ENCODE data around the gene RBMS3.

DNA sequence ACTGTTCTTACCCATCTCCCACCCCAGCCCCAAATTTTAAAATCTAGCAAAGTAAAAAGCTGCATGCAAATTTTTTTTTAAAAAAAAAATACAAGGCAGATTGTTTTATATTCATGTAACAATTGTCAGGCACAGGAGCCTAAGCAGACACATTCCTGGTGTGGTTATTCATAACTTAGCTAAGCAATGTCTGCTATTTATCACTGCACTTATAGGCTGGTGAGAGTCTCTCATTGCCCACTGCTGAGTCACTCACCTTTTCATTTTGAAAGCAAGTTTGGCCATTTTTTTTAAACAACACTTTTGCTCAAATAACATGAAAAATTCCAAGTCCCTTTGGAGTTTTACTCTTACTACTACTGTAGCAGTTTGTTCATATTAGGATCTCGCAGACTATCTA is 413.9 kb downstream of the RBMS3 start:
- TF ChIP-seq, protein P1, sequence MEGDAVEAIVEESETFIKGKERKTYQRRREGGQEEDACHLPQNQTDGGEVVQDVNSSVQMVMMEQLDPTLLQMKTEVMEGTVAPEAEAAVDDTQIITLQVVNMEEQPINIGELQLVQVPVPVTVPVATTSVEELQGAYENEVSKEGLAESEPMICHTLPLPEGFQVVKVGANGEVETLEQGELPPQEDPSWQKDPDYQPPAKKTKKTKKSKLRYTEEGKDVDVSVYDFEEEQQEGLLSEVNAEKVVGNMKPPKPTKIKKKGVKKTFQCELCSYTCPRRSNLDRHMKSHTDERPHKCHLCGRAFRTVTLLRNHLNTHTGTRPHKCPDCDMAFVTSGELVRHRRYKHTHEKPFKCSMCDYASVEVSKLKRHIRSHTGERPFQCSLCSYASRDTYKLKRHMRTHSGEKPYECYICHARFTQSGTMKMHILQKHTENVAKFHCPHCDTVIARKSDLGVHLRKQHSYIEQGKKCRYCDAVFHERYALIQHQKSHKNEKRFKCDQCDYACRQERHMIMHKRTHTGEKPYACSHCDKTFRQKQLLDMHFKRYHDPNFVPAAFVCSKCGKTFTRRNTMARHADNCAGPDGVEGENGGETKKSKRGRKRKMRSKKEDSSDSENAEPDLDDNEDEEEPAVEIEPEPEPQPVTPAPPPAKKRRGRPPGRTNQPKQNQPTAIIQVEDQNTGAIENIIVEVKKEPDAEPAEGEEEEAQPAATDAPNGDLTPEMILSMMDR (IDR thresholded peaks at IDR 0.05; ENCODE audit: poor library complexity), result no peak
- TF ChIP-seq EZH2 (IDR thresholded peaks at IDR 0.05; ENCODE audit: borderline replicate concordance), result no peak
- TF ChIP-seq EZH2phosphoT487 (IDR thresholded peaks at IDR 0.05; ENCODE audit: low read depth, severe bottlenecking, unreplicated experiment), result no peak

All from hepatocyte (in vitro differentiated cells).